Mesenchymal stem cell (in vitro differentiated cells and primary cell): ENCODE results near the gene CLASP2.
"Not testable (repeated sequence)": the region's sequence is repeated elsewhere in the genome, so short reads cannot be mapped to it uniquely, and the experiment has no call there.

Experiments used
- DNase-seq: peaks from one replicate; pipeline ENCODE4 v3.0.0-alpha.2; 2013
- H2AFZ ChIP-seq: one replicate; pipeline ENCODE4 v1.6.1; 2013; ENCODE audit warnings: low read depth, mild to moderate bottlenecking, control low read depth, inconsistent platforms, low read length, moderate library complexity
- H2AK5ac ChIP-seq: 2 replicates; pipeline ENCODE4 v1.6.1; 2013; ENCODE audit warnings: low read length, moderate library complexity, mild to moderate bottlenecking, inconsistent platforms; ENCODE audit not compliant: severe bottlenecking
- H2BK120ac ChIP-seq: one replicate; pipeline ENCODE4 v1.6.1; 2013; ENCODE audit warnings: low read depth, mild to moderate bottlenecking, inconsistent platforms, low read length, moderate library complexity
- H2BK12ac ChIP-seq, 2 experiments: one replicate each; pipeline ENCODE4 v1.6.1; 2013; ENCODE audit warnings: inconsistent platforms in 2 of 2, low read length in 2 of 2, mild to moderate bottlenecking in 2 of 2, moderate library complexity in 2 of 2, control low read depth in 1 of 2
- H2BK15ac ChIP-seq: one replicate; pipeline ENCODE4 v1.6.1; 2013; ENCODE audit warnings: mild to moderate bottlenecking, low read depth, inconsistent platforms; ENCODE audit not compliant: poor library complexity, severe bottlenecking
- H2BK5ac ChIP-seq: 2 replicates; pipeline ENCODE4 v1.6.1; 2013; ENCODE audit warnings: low read depth, mild to moderate bottlenecking, low read length, control low read depth, inconsistent platforms; ENCODE audit not compliant: poor library complexity, severe bottlenecking
- H3K14ac ChIP-seq, 2 experiments: one replicate each; pipeline ENCODE4 v1.6.1; 2013; ENCODE audit warnings: inconsistent platforms in 2 of 2, low read length in 2 of 2, control low read depth in 1 of 2, mild to moderate bottlenecking in 1 of 2, moderate library complexity in 1 of 2
- H3K18ac ChIP-seq, 2 experiments: one replicate each; pipeline ENCODE4 v1.6.1; 2013; ENCODE audit warnings: inconsistent platforms in 2 of 2, low read length in 2 of 2, control low read depth in 1 of 2, low read depth in 1 of 2, mild to moderate bottlenecking in 1 of 2
- H3K23ac ChIP-seq, 2 experiments: one replicate each; pipeline ENCODE4 v1.6.1; 2013; ENCODE audit warnings: inconsistent platforms in 2 of 2, low read length in 2 of 2, mild to moderate bottlenecking in 2 of 2, moderate library complexity in 2 of 2, control low read depth in 1 of 2
- H3K27ac ChIP-seq: 2 replicates; pipeline ENCODE4 v1.5.1; 2013; ENCODE audit warnings: mild to moderate bottlenecking, moderate library complexity, low read length, control low read depth, inconsistent platforms; ENCODE audit not compliant: poor library complexity, severe bottlenecking
- H3K27me3 ChIP-seq, 2 experiments: 2 replicates each; pipeline versions ENCODE4 v1.6.1 to v1.7.0; 2013; ENCODE audit warnings: low read length in 2 of 2, mild to moderate bottlenecking in 2 of 2, moderate library complexity in 2 of 2, control low read depth in 1 of 2, inconsistent platforms in 1 of 2; ENCODE audit not compliant: control insufficient read depth in 1 of 2, insufficient read depth in 1 of 2
- H3K36me3 ChIP-seq, 2 experiments: 2 replicates each; pipeline versions ENCODE4 v1.6.1 to v1.7.0; 2013; ENCODE audit warnings: low read length in 2 of 2, control low read depth in 1 of 2, inconsistent platforms in 1 of 2, low read depth in 1 of 2, mild to moderate bottlenecking in 1 of 2; ENCODE audit not compliant: insufficient read depth in 2 of 2, control insufficient read depth in 1 of 2
- H3K4ac ChIP-seq, 2 experiments: one replicate each; pipeline ENCODE4 v1.6.1; 2013; ENCODE audit warnings: inconsistent platforms in 2 of 2, low read length in 2 of 2, mild to moderate bottlenecking in 2 of 2, moderate library complexity in 2 of 2, control low read depth in 1 of 2, low read depth in 1 of 2
- H3K4me1 ChIP-seq: 2 replicates; pipeline ENCODE4 v1.6.1; 2013; ENCODE audit warnings: low read depth, low read length, control low read depth; ENCODE audit not compliant: control insufficient read depth, insufficient read depth
- H3K4me2 ChIP-seq: 2 replicates; pipeline ENCODE4 v1.6.1; 2013; ENCODE audit warnings: low read length, mild to moderate bottlenecking, inconsistent platforms; ENCODE audit not compliant: poor library complexity, severe bottlenecking
- H3K4me3 ChIP-seq, 2 experiments: 2 replicates each; pipeline versions ENCODE4 v1.5.1 to v1.7.0; 2013; ENCODE audit warnings: low read length in 2 of 2, mild to moderate bottlenecking in 2 of 2, control low read depth in 1 of 2, low read depth in 1 of 2; ENCODE audit not compliant: insufficient read depth in 1 of 2
- H3K79me1 ChIP-seq: replicated peaks from 2 replicates; pipeline ENCODE4 v1.6.1; 2013; ENCODE audit warnings: mild to moderate bottlenecking, control low read depth, low read length, inconsistent platforms; ENCODE audit not compliant: poor library complexity, severe bottlenecking
- H3K9ac ChIP-seq: 2 replicates; pipeline ENCODE4 v1.7.0; 2013; ENCODE audit warnings: mild to moderate bottlenecking, low read length, moderate library complexity
- H3K9me3 ChIP-seq: 2 replicates; pipeline ENCODE4 v1.7.0; 2013; ENCODE audit warnings: mild to moderate bottlenecking, low read length; ENCODE audit not compliant: control insufficient read depth
- H4K8ac ChIP-seq: one replicate; pipeline ENCODE4 v1.6.1; 2013; ENCODE audit warnings: inconsistent platforms, mild to moderate bottlenecking, low read length, moderate library complexity
- H4K91ac ChIP-seq: one replicate; pipeline ENCODE4 v1.6.1; 2013; ENCODE audit warnings: mild to moderate bottlenecking, low read length, inconsistent platforms
- WGBS: methylation state at CpG from one replicate; pipeline ENCODE4 v1.1.7; 2013; ENCODE audit warnings: mixed read lengths; 5-methylcytosine and 5-hydroxymethylcytosine counted together

The CLASP2 gene

DNA sequence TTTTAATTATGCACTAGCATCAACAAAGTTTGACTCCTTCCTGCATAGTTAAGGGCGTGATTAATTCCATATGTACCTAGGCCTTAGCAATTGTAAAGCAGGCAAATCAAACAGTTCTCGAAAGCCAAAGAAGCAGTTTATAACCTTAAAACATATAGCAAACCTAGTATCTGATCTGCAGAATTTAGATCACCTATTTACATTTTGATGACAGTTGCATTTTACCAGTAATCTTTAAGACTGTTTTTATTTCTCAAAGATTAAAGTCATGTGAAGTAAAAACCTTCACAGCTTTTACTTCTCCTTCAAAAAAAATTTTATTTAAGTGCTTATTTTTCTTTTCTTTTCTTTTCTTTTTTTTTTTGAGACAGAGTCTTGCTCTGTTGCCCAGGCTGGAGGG, 257.0 kb downstream of the CLASP2 start:
- Histone ChIP-seq H4K91ac (no peak overlapping the region), H3K4me3 (no peak overlapping the region), H3K4me2 (no peak overlapping the region), H3K4ac (no peak overlapping the region), H3K23ac (no peak overlapping the region), H2AFZ (no peak overlapping the region), H4K8ac (no peak overlapping the region), H2AK5ac (no peak overlapping the region), H2BK12ac (no peak overlapping the region), H3K14ac (no peak overlapping the region), H3K79me1 (no peaks in the 10 kb centered on the region), H2BK5ac (no peak overlapping the region), H3K18ac (no peak overlapping the region), H3K27ac (no peak overlapping the region), H3K4me1 (no peaks in the 10 kb centered on the region), H3K9me3 (peaks cover 21% of the 10 kb centered on the region), H3K36me3 (no peaks in the 10 kb centered on the region), H3K9ac (no peak overlapping the region), H3K27me3 (no peaks in the 10 kb centered on the region), H2BK15ac (no peak overlapping the region), H2BK120ac (no peak overlapping the region)
- DNase-seq, result no peak
- 100% methylated on average over 2 of the region's 2 CpGs for WGBS

DNA sequence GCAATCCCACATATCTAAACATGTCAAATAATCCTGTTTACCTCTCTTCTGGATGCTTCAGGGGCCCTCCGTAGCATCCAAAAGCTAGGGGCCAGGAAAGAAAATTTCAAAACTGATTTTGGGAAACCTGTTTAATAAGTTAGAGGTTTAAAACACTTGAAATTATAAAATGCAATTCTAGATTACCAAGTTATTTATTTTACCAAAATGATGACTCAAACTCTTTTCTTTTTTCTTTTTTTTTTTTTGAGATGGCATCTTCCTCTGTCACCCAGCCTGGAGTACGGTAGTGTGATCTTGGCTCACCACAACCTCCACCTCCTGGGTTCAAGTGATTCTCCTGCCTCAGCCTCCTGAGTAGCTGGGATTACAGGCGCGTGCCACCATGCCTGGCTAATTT, 258.5 kb downstream of the CLASP2 start:
- not testable (repeated sequence) for H2BK12ac ChIP-seq, H3K18ac ChIP-seq, H2BK5ac ChIP-seq, H2AK5ac ChIP-seq, H2BK15ac ChIP-seq, H3K4me2 ChIP-seq, H4K8ac ChIP-seq, H3K14ac ChIP-seq, H3K27ac ChIP-seq, H3K4ac ChIP-seq, H3K27me3 ChIP-seq, DNase-seq, H3K9ac ChIP-seq, H2AFZ ChIP-seq, H2BK120ac ChIP-seq, H3K4me3 ChIP-seq, H3K23ac ChIP-seq, H4K91ac ChIP-seq, H3K79me1 ChIP-seq, H3K4me1 ChIP-seq, H3K36me3 ChIP-seq
- peaks cover 21% of the 10 kb centered on the region for H3K9me3 ChIP-seq
- 95% methylated on average over 3 of the region's 4 CpGs for WGBS

DNA sequence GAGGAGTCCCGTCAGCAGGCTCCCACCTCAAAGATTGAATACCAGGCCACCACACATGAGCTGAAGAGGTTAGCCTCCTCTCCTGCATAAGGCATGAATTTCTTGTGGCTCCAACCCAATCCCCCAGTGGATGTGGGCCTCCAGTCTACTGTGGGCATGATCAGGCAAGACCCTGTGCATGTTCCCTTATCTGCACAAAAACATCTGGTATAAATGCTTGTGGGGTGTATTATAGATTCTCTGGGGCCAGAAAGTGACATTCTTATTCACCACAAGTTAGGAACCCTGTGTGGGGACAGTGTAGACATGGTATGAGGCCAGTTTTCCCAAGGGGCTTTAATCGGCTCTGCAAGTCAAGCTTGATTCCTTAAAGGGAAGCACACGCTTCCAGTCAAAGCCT, 259.6 kb downstream of the CLASP2 start:
- Histone ChIP-seq H4K8ac (no peak overlapping the region), H3K36me3 (peaks cover 0 to 3% of the 10 kb centered on the region in 2 experiments), H3K79me1 (no peaks in the 10 kb centered on the region), H3K27ac (no peak overlapping the region), H4K91ac (no peak overlapping the region), H2AK5ac (no peak overlapping the region), H2BK15ac (no peak overlapping the region), H2BK120ac (no peak overlapping the region), H3K4me3 (no peak overlapping the region), H3K4me1 (no peaks in the 10 kb centered on the region), H3K23ac (no peak overlapping the region), H3K18ac (no peak overlapping the region), H2AFZ (no peak overlapping the region), H3K9ac (no peak overlapping the region), H3K4ac (no peak overlapping the region), H3K27me3 (no peaks in the 10 kb centered on the region), H3K9me3 (peaks cover 21% of the 10 kb centered on the region), H3K14ac (no peak overlapping the region), H2BK5ac (no peak overlapping the region), H3K4me2 (no peak overlapping the region), H2BK12ac (no peak overlapping the region)
- WGBS, result 79% methylated on average over 3 of the region's 3 CpGs
- DNase-seq, result no peak

DNA sequence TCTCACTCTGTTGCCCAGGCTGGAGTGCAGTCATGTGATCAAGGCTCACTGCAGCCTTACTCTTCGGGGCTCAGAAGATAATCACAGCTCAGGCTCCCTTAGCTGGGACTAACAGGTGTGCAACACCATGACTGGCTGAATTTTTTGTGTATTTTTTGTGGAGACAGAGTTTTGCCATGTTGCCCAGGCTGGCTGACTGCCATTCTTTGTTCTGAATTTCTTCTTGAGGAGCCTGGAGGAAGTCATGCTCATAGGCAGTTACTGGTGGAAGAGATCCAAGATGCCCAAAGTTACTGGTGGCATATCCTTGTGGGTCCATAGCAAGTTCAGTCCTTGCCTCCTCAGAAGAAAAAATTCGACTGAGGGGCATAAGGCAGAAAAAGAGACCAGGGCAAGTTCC, 261.3 kb downstream of the CLASP2 start:
- Histone ChIP-seq H4K8ac (no peak overlapping the region), H3K18ac (no peak overlapping the region), H3K79me1 (no peaks in the 10 kb centered on the region), H3K14ac (no peak overlapping the region), H3K9me3 (peaks cover 21% of the 10 kb centered on the region), H3K4me3 (no peak overlapping the region), H2AFZ (no peak overlapping the region), H2BK12ac (no peak overlapping the region), H3K4me2 (no peak overlapping the region), H2BK5ac (no peak overlapping the region), H3K9ac (no peak overlapping the region), H3K4ac (no peak overlapping the region), H3K23ac (no peak overlapping the region), H4K91ac (no peak overlapping the region), H2BK120ac (no peak overlapping the region), H3K27ac (no peak overlapping the region), H3K4me1 (no peaks in the 10 kb centered on the region), H3K27me3 (no peaks in the 10 kb centered on the region), H3K36me3 (peaks cover 0 to 9% of the 10 kb centered on the region in 2 experiments), H2AK5ac (no peak overlapping the region), H2BK15ac (no peak overlapping the region)
- DNase-seq, result no peak
- 75% methylated on average over 2 of the region's 2 CpGs for WGBS
